A673 (cell line): Measurements from ENCODE around the gene TEAD1. TPM values are rescaled to one million over a fixed set of nuclear protein-coding genes. Genes with fewer than 3 reads are reported as not detected.

Experiments used
- BruUV-seq: library from RNA; stranded (reverse); fragments of 400-500 nt; replicated peaks from 2 replicates; lab custom pipeline; 2021; lab: Mats Ljungman, UMichigan
- CTCF ChIA-PET: fragments of 300-600 bp; sonication (Branson Sonifier 250); formaldehyde crosslinking; loops from one replicate; lab custom pipeline; 2022; ENCODE audit warnings: antibody characterized with exemption; lab: Charles Lee
- POLR2A ChIA-PET: fragments of 300-600 bp; sonication (Branson Sonifier 250); formaldehyde crosslinking; loops from one replicate; lab custom pipeline; 2022; ENCODE audit warnings: antibody characterized with exemption; ENCODE audit not compliant: low non-redundant PET; lab: Charles Lee
- DNase-seq: peaks from one replicate; pipeline ENCODE4 v3.0.0-alpha.2; 2015; ENCODE audit warnings: low spot score
- H3K27ac ChIP-seq: fragments of 200-600 bp; sonication (generic); 2 replicates; pipeline ENCODE4 v1.5.1; 2016; ENCODE audit warnings: mixed run types, low read depth, mild to moderate bottlenecking, mixed read lengths, antibody characterized with exemption, low read length; ENCODE audit not compliant: poor library complexity, severe bottlenecking
- H3K27me3 ChIP-seq: fragments of 200-600 bp; sonication (generic); replicated peaks from 2 replicates; pipeline ENCODE4 v1.6.1; 2017; ENCODE audit warnings: mixed run types, low read depth, mild to moderate bottlenecking, mixed read lengths, antibody characterized with exemption, low read length; ENCODE audit not compliant: insufficient read depth, poor library complexity
- H3K36me3 ChIP-seq: fragments of 200-600 bp; sonication (generic); 2 replicates; pipeline ENCODE4 v1.6.1; 2016; ENCODE audit warnings: mixed run types, mild to moderate bottlenecking, mixed read lengths, antibody characterized with exemption, low read length; ENCODE audit not compliant: insufficient read depth, poor library complexity, severe bottlenecking
- H3K4me1 ChIP-seq: fragments of 200-600 bp; sonication (generic); 2 replicates; pipeline ENCODE4 v1.6.1; 2017; ENCODE audit warnings: mixed run types, mild to moderate bottlenecking, mixed read lengths, antibody characterized with exemption, low read length; ENCODE audit not compliant: insufficient read depth, poor library complexity, severe bottlenecking
- H3K4me3 ChIP-seq: fragments of 200-600 bp; sonication (generic); 2 replicates; pipeline ENCODE4 v1.5.1; 2016; ENCODE audit warnings: low read depth, mixed run types, mild to moderate bottlenecking, mixed read lengths, low read length; ENCODE audit not compliant: poor library complexity, severe bottlenecking
- H3K9me3 ChIP-seq: fragments of 200-600 bp; sonication (generic); 2 replicates; pipeline ENCODE4 v1.6.1; 2016; ENCODE audit warnings: mixed run types, low read depth, mild to moderate bottlenecking, mixed read lengths, antibody characterized with exemption, low read length; ENCODE audit not compliant: poor library complexity, severe bottlenecking
- CTCF ChIP-seq: fragments of 300-800, 200-600 bp; sonication (generic); conservative IDR thresholded peaks from 2 replicates; pipeline ENCODE4 v1.5.1; 2017; ENCODE audit warnings: low read depth, mild to moderate bottlenecking, antibody characterized with exemption, low read length, moderate library complexity, mixed read lengths
- EZH2 ChIP-seq: fragments of 200-600 bp; sonication (generic); IDR thresholded peaks from 2 replicates; pipeline ENCODE4 v1.6.1; 2017; ENCODE audit warnings: borderline replicate concordance, low read depth, mild to moderate bottlenecking, mixed read lengths, antibody characterized with exemption, low read length; ENCODE audit not compliant: poor library complexity, severe bottlenecking
- intact Hi-C: fragments of 100-400 bp; cut with micrococcal nuclease; formaldehyde crosslinking; loops from one replicate; pipeline ENCODE4 v1.10.0; 2022; ENCODE audit not compliant: unreplicated experiment
- total RNA-seq: library from RNA; stranded (reverse); gene quantifications from 2 replicates; pipeline ENCODE4 v1.2.3, GENCODE V29; 2021

TEAD1 gene
- total RNA-seq, 1 experiment from 2014 or later = 81.8 TPM

DNA sequence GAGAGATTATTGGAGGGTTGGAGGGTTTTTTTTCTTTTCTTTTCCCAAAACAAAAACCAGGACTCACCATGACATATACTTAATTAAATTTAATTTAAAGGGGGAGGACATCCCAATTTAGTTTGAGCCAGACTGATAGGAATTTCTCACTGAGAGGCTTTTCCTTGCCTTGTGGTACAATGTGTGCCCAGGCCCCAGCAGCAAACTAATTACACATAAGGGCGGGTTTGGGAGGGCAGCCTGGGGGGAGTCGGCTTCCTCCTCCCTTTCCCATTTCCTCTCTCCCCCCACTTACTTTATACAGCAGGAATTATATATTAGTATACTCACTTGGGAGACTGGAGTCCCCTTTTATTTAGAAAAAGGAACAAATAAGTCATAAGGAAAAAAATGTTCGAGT is 2.9 kb downstream of the TEAD1 start:
- BruUV-seq = no TSS peak
- no peak overlapping the region for H3K27ac ChIP-seq
- POLR2A ChIA-PET = no interaction called here
- intact Hi-C loops = loop anchor here (5.0 to 10.0 kb wide), 4 partner anchors 138 to 262 kb away; no protein-coding TSS in a partner anchor
- DNase-seq = no peak
- no peaks in the 10 kb centered on the region for H3K36me3 ChIP-seq
- no peaks in the 10 kb centered on the region for H3K9me3 ChIP-seq
- no peaks in the 10 kb centered on the region for H3K27me3 ChIP-seq
- peak overlapping the region; percentile 85 for H3K4me3 ChIP-seq
- peaks cover 46% of the 10 kb centered on the region for H3K4me1 ChIP-seq
- CTCF ChIA-PET = interaction anchor here (1.0 to 1.3 kb wide), 2 partner anchors 46 to 78 kb away, joined by 3 read pairs; no protein-coding TSS in a partner anchor
- no peak for TF ChIP-seq CTCF
- no peak for TF ChIP-seq EZH2

DNA sequence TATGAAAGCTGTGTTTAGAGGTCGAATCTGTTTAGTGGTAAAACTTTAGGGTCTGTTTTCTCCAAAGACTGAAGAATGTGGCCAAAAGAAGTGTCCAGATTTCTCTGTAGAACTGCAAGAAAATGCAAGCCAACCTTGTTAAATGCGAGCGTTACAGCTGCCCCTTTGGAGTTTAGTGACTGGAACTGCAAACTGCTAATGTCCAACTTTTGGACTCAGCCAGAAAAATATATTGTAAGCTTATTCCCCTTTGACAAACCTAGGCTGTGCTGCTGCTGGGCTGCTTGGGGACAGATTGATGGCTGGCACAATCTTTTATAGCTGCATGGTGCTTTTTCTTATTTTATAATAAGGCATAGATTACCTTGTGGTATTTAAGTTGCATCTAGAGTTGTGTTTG is 3.9 kb downstream of the TEAD1 start:
- no peak overlapping the region for H3K4me3 ChIP-seq
- BruUV-seq = no TSS peak
- POLR2A ChIA-PET = no interaction called here
- H3K4me1 ChIP-seq = peaks cover 46% of the 10 kb centered on the region
- intact Hi-C loops = loop anchor here (5.0 to 10.0 kb wide), 4 partner anchors 137 to 263 kb away; no protein-coding TSS in a partner anchor
- DNase-seq = no peak
- no peaks in the 10 kb centered on the region for H3K36me3 ChIP-seq
- CTCF ChIA-PET = interaction anchor here (1.0 to 1.3 kb wide), 2 partner anchors 45 to 79 kb away, joined by 3 read pairs; no protein-coding TSS in a partner anchor
- no peak for TF ChIP-seq EZH2
- TF ChIP-seq CTCF = no peak
- no peaks in the 10 kb centered on the region for H3K27me3 ChIP-seq
- H3K9me3 ChIP-seq = no peaks in the 10 kb centered on the region
- no peak overlapping the region for H3K27ac ChIP-seq

DNA sequence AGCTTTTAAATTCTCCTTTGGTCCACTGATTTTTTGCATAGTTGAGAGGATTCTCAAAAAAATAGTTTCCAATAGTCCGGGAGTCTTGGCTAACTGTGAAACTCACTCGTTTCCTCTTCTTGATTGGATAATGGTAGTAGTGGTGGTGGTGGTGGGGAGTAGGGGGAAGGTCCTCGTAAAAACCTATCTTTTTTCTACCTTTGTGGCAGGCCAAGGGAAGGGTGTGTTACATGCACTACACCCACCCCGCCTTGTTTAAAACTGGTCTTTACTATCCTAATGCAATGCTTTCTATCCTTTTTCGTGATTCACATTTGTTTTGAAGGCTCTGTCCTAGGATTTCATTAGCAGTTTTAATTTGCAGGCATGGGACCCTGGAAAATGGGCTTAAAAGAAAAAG is 4.8 kb downstream of the TEAD1 start:
- intact Hi-C loops = loop anchor here (5.0 to 10.0 kb wide), 4 partner anchors 136 to 264 kb away; no protein-coding TSS in a partner anchor
- Histone ChIP-seq H3K27me3 (no peaks in the 10 kb centered on the region), H3K4me1 (peaks cover 50% of the 10 kb centered on the region), H3K4me3 (peak overlapping the region; percentile 31), H3K9me3 (no peaks in the 10 kb centered on the region), H3K36me3 (no peaks in the 10 kb centered on the region), H3K27ac (peak overlapping the region; percentile 68)
- TF ChIP-seq CTCF (no peak), EZH2 (no peak)
- no peak for DNase-seq
- BruUV-seq = no TSS peak
- ChIA-PET POLR2A (no interaction called here), CTCF (no interaction called here)
